HG02870 (cell line): ENCODE measurements around the gene PCSK7.

Source experiments
- ATAC-seq: cut with Tn5 transposase; IDR thresholded peaks from one replicate; pipeline ENCODE4 v1.9.1; 2021; ENCODE audit warnings: mild to moderate bottlenecking, moderate library complexity; ENCODE audit not compliant: unreplicated experiment

PCSK7 gene

GRCh38 chr11:117199053-117199915, 32.6 kb downstream of the PCSK7 start, which contains the start of gene TAGLN:
TSS of gene TAGLN (plus strand) at chr11:117199370. CDS start at chr11:117203014, 3,644 bp downstream.
- ATAC-seq: no peak

GRCh38 chr11:117198613-117199012, 33.3 kb downstream of the PCSK7 start:
- ATAC-seq: no peak

- no peak for ATAC-seq
Observed at GRCh38 chr11:117197516-117198456, 34.1 kb downstream of the PCSK7 start.

GRCh38 chr11:117197006-117197405, 34.9 kb downstream of the PCSK7 start:
- ATAC-seq: no peak

GRCh38 chr11:117195761-117196160, 36.1 kb downstream of the PCSK7 start:
- ATAC-seq: no peak

- ATAC-seq: no peak
Observed at GRCh38 chr11:117195258-117195657, 36.6 kb downstream of the PCSK7 start.

GRCh38 chr11:117194267-117194666, 37.6 kb downstream of the PCSK7 start:
- ATAC-seq: no peak

- ATAC-seq: no peak
Observed at GRCh38 chr11:117193130-117194020, 38.5 kb downstream of the PCSK7 start.

GRCh38 chr11:117192401-117192875, 39.4 kb downstream of the PCSK7 start:
- no peak for ATAC-seq

- no peak for ATAC-seq
Observed at GRCh38 chr11:117191680-117192400, 40.0 kb downstream of the PCSK7 start.

GRCh38 chr11:117189941-117190544, 41.8 kb downstream of the PCSK7 start:
- ATAC-seq: no peak

GRCh38 chr11:117189191-117189940, 42.5 kb downstream of the PCSK7 start:
- ATAC-seq: peak; percentile 43

GRCh38 chr11:117188620-117189081, 43.2 kb downstream of the PCSK7 start:
- ATAC-seq: no peak

- no peak for ATAC-seq
Observed at GRCh38 chr11:117187799-117188481, 43.9 kb downstream of the PCSK7 start.

- ATAC-seq: no peak
Observed at GRCh38 chr11:117187428-117187798, 44.5 kb downstream of the PCSK7 start.

- no peak for ATAC-seq
Observed at GRCh38 chr11:117187007-117187406, 44.9 kb downstream of the PCSK7 start.

- no peak for ATAC-seq
Observed at GRCh38 chr11:117186431-117186761, 45.5 kb downstream of the PCSK7 start.
